Activated CD4-positive, alpha-beta T cell treated with anti-CD3 and anti-CD28 coated beads for 36 hours (primary cell): ENCODE measurements around the gene MLPH. TPM values are rescaled to one million over a fixed set of nuclear protein-coding genes. Genes with fewer than 3 reads are reported as not detected.

ENCODE experiments used
- ATAC-seq: fragments of 200-7000 bp; cut with Tn5 transposase; one replicate; pipeline ENCODE4 v1.10.0; 2021; ENCODE audit warnings: mild to moderate bottlenecking, moderate library complexity
- CTCF ChIA-PET: fragments of 350-600 bp; sonication (Branson Sonifier 250); formaldehyde crosslinking; loops from one replicate; lab custom pipeline; 2021; ENCODE audit warnings: antibody characterized with exemption; lab: Charles Lee
- POLR2A ChIA-PET: fragments of 350-600 bp; sonication (Branson Sonifier 250); formaldehyde crosslinking; loops from one replicate; lab custom pipeline; 2021; ENCODE audit warnings: antibody characterized with exemption, inconsistent platforms; lab: Charles Lee
- DNase-seq: peaks from one replicate; pipeline ENCODE4 v3.0.0-alpha.2; 2020
- H3K27ac Mint-ChIP-seq: one replicate; pipeline ENCODE4 v1.8.0; 2021; ENCODE audit warnings: mixed read lengths
- H3K27me3 Mint-ChIP-seq: one replicate; pipeline ENCODE4 v1.8.0; 2021; ENCODE audit warnings: mixed read lengths
- H3K36me3 Mint-ChIP-seq: one replicate; pipeline ENCODE4 v1.8.0; 2021; ENCODE audit warnings: low read depth, mixed read lengths
- H3K4me1 Mint-ChIP-seq: one replicate; pipeline ENCODE4 v1.8.0; 2021; ENCODE audit warnings: mixed read lengths
- H3K4me3 Mint-ChIP-seq: one replicate; pipeline ENCODE4 v1.8.0; 2021; ENCODE audit warnings: mild to moderate bottlenecking, moderate library complexity, mixed read lengths
- H3K9me3 Mint-ChIP-seq: one replicate; pipeline ENCODE4 v1.8.0; 2021; ENCODE audit warnings: low read depth, mixed read lengths
- intact Hi-C, 2 experiments: fragments of 100-400 bp; cut with DNase I in 1 of 2; cut with micrococcal nuclease in 1 of 2; formaldehyde crosslinking; loops; one replicate each; pipeline versions ENCODE4 v1.14.2 to v1.15.1; 2022 to 2024; cut with DNase I, micrococcal nuclease
- total RNA-seq, 2 experiments: library from RNA; stranded (reverse); gene quantifications; one replicate each; pipeline ENCODE4 v1.2.3, GENCODE V29; 2021

Gene MLPH
- total RNA-seq, 2 experiments from 2014 or later = 0.82 to 1.2 TPM

- ChIA-PET CTCF (interaction anchor here (0.5 to 10.0 kb wide), 43 partner anchors 7 to 1247 kb away, joined by 3 to 233 read pairs (median 5); no protein-coding TSS in a partner anchor), POLR2A (no interaction called here)
- intact Hi-C loops = loop anchor here (1.0 to 10.0 kb wide), 4 partner anchors 60 to 358 kb away; no protein-coding TSS in a partner anchor
- Mint-ChIP-seq H3K27ac (no peak overlapping the region), H3K9me3 (no peaks in the 10 kb centered on the region), H3K27me3 (peaks cover 2% of the 10 kb centered on the region), H3K36me3 (no peaks in the 10 kb centered on the region), H3K4me3 (no peak overlapping the region), H3K4me1 (peaks cover 4% of the 10 kb centered on the region)
- no peak for DNase-seq
- ATAC-seq = no peak
Observed at GRCh38 chr2:237511885-237512405, 24.9 kb downstream of the MLPH start.

- ATAC-seq (peak; percentile 92), DNase-seq (peak; percentile 90)
- Mint-ChIP-seq H3K4me1 (no peaks in the 10 kb centered on the region), H3K36me3 (no peaks in the 10 kb centered on the region), H3K27ac (no peak overlapping the region), H3K9me3 (no peaks in the 10 kb centered on the region), H3K4me3 (no peak overlapping the region), H3K27me3 (no peaks in the 10 kb centered on the region)
- ChIA-PET CTCF (interaction anchor here (0.6 to 10.0 kb wide), 62 partner anchors 8 to 1558 kb away, joined by 3 to 233 read pairs (median 4); partner anchors contain the start of gene PRLH), POLR2A (interaction anchor here (0.6 to 1.0 kb wide), 2 partner anchors 59 to 328 kb away, joined by 3 to 4 read pairs; no protein-coding TSS in a partner anchor)
- intact Hi-C loops = loop anchor here (1.0 to 10.0 kb wide), 4 partner anchors 59 to 359 kb away; no protein-coding TSS in a partner anchor
Observed at GRCh38 chr2:237512774-237513466, 25.9 kb downstream of the MLPH start.

GRCh38 chr2:237513693-237514092 lies 26.6 kb downstream of the MLPH start:
- ChIA-PET CTCF (interaction anchor here (1.1 to 10.0 kb wide), 15 partner anchors 17 to 372 kb away, joined by 3 to 233 read pairs (median 6); no protein-coding TSS in a partner anchor), POLR2A (no interaction called here)
- DNase-seq (no peak), ATAC-seq (no peak)
- Mint-ChIP-seq H3K4me3 (no peak overlapping the region), H3K27ac (no peak overlapping the region), H3K9me3 (no peaks in the 10 kb centered on the region), H3K4me1 (no peaks in the 10 kb centered on the region), H3K27me3 (no peaks in the 10 kb centered on the region), H3K36me3 (no peaks in the 10 kb centered on the region)
- intact Hi-C loops = loop anchor here (2.0 to 10.0 kb wide), 2 partner anchors 231 kb away; no protein-coding TSS in a partner anchor

GRCh38 chr2:237514474-237515130 lies 27.6 kb downstream of the MLPH start:
- Mint-ChIP-seq H3K4me1 (no peaks in the 10 kb centered on the region), H3K4me3 (no peak overlapping the region), H3K36me3 (no peaks in the 10 kb centered on the region), H3K27ac (no peak overlapping the region), H3K9me3 (no peaks in the 10 kb centered on the region), H3K27me3 (no peaks in the 10 kb centered on the region)
- ATAC-seq (no peak), DNase-seq (no peak)
- intact Hi-C loops = loop anchor here in 1 of 2 experiments (10.0 kb wide), 1 partner anchor 230 kb away; no protein-coding TSS in a partner anchor
- POLR2A ChIA-PET = no interaction called here
- CTCF ChIA-PET = interaction anchor here (1.2 to 10.0 kb wide), 2 partner anchors 21 to 57 kb away, joined by 3 to 233 read pairs; no protein-coding TSS in a partner anchor

- DNase-seq (no peak), ATAC-seq (no peak)
- no peaks in the 10 kb centered on the region for H3K4me1 Mint-ChIP-seq
- intact Hi-C loops = loop anchor here in 1 of 2 experiments (10.0 kb wide), 1 partner anchor 230 kb away; no protein-coding TSS in a partner anchor
- H3K27ac Mint-ChIP-seq = no peak overlapping the region
- POLR2A ChIA-PET = no interaction called here
- CTCF ChIA-PET = interaction anchor here (1.2 to 10.0 kb wide), 2 partner anchors 21 to 57 kb away, joined by 3 to 233 read pairs; no protein-coding TSS in a partner anchor
- H3K4me3 Mint-ChIP-seq = no peak overlapping the region
- no peaks in the 10 kb centered on the region for H3K9me3 Mint-ChIP-seq
- H3K36me3 Mint-ChIP-seq = no peaks in the 10 kb centered on the region
- H3K27me3 Mint-ChIP-seq = no peaks in the 10 kb centered on the region
Observed at GRCh38 chr2:237515166-237515565, 28.1 kb downstream of the MLPH start.

- Mint-ChIP-seq H3K27ac (no peak overlapping the region), H3K4me3 (no peak overlapping the region), H3K27me3 (no peaks in the 10 kb centered on the region), H3K9me3 (no peaks in the 10 kb centered on the region), H3K36me3 (no peaks in the 10 kb centered on the region), H3K4me1 (no peaks in the 10 kb centered on the region)
- intact Hi-C loops = loop anchor here in 1 of 2 experiments (10.0 kb wide), 1 partner anchor 229 kb away; no protein-coding TSS in a partner anchor
- DNase-seq = no peak
- ChIA-PET CTCF (interaction anchor here (0.7 to 10.0 kb wide), 3 partner anchors 20 to 1853 kb away, joined by 3 to 233 read pairs (median 3); no protein-coding TSS in a partner anchor), POLR2A (no interaction called here)
- no peak for ATAC-seq
Observed at GRCh38 chr2:237515621-237516275, 28.7 kb downstream of the MLPH start.

- ATAC-seq = no peak
Observed at GRCh38 chr2:237517163-237517562, 30.1 kb downstream of the MLPH start.

GRCh38 chr2:237517990-237518389 lies 30.9 kb downstream of the MLPH start:
- CTCF ChIA-PET = no interaction called here
- H3K4me1 Mint-ChIP-seq = no peaks in the 10 kb centered on the region
- no peaks in the 10 kb centered on the region for H3K27me3 Mint-ChIP-seq
- no peaks in the 10 kb centered on the region for H3K9me3 Mint-ChIP-seq
- no peak overlapping the region for H3K4me3 Mint-ChIP-seq
- intact Hi-C loops = loop anchor here in 1 of 2 experiments (10.0 kb wide), 1 partner anchor 227 kb away; no protein-coding TSS in a partner anchor
- POLR2A ChIA-PET = no interaction called here
- no peaks in the 10 kb centered on the region for H3K36me3 Mint-ChIP-seq
- no peak for DNase-seq
- H3K27ac Mint-ChIP-seq = no peak overlapping the region
- no peak for ATAC-seq

More at GRCh38 chr2:237517163-237517562, 30.1 kb downstream of the MLPH start:
- H3K9me3 Mint-ChIP-seq = no peaks in the 10 kb centered on the region
- DNase-seq = no peak
- intact Hi-C loops = loop anchor here in 1 of 2 experiments (10.0 kb wide), 1 partner anchor 228 kb away; no protein-coding TSS in a partner anchor
- no peak overlapping the region for H3K4me3 Mint-ChIP-seq
- ChIA-PET CTCF (interaction anchor here (10.0 kb wide), 1 partner anchor 55 kb away, joined by 233 read pairs; no protein-coding TSS in a partner anchor), POLR2A (no interaction called here)
- H3K4me1 Mint-ChIP-seq = no peaks in the 10 kb centered on the region
- no peaks in the 10 kb centered on the region for H3K36me3 Mint-ChIP-seq
- H3K27ac Mint-ChIP-seq = no peak overlapping the region
- no peaks in the 10 kb centered on the region for H3K27me3 Mint-ChIP-seq

- Mint-ChIP-seq H3K4me3 (no peak overlapping the region), H3K4me1 (no peaks in the 10 kb centered on the region), H3K36me3 (no peaks in the 10 kb centered on the region), H3K27ac (no peak overlapping the region), H3K27me3 (no peaks in the 10 kb centered on the region), H3K9me3 (no peaks in the 10 kb centered on the region)
- ChIA-PET CTCF (interaction anchor here (0.6 to 1.3 kb wide), 2 partner anchors 53 to 177 kb away, joined by 4 to 7 read pairs; no protein-coding TSS in a partner anchor), POLR2A (no interaction called here)
- ATAC-seq = no peak
- intact Hi-C loops = loop anchor here in 1 of 2 experiments (10.0 kb wide), 1 partner anchor 225 kb away; no protein-coding TSS in a partner anchor
- no peak for DNase-seq
Observed at GRCh38 chr2:237519506-237520245, 32.6 kb downstream of the MLPH start.

GRCh38 chr2:237520290-237520689 lies 33.2 kb downstream of the MLPH start:
- H3K9me3 Mint-ChIP-seq = no peaks in the 10 kb centered on the region
- ChIA-PET CTCF (interaction anchor here (0.7 to 1.3 kb wide), 2 partner anchors 37 to 52 kb away, joined by 3 to 7 read pairs; no protein-coding TSS in a partner anchor), POLR2A (no interaction called here)
- no peaks in the 10 kb centered on the region for H3K4me1 Mint-ChIP-seq
- no peak for DNase-seq
- intact Hi-C loops = no loop called here
- H3K27me3 Mint-ChIP-seq = no peaks in the 10 kb centered on the region
- no peak for ATAC-seq
- H3K4me3 Mint-ChIP-seq = no peak overlapping the region
- no peak overlapping the region for H3K27ac Mint-ChIP-seq
- H3K36me3 Mint-ChIP-seq = no peaks in the 10 kb centered on the region
